Smooth muscle cell (in vitro differentiated cells): ENCODE data around the gene MSRB1. TPM values are rescaled to one million over a fixed set of nuclear protein-coding genes. Genes with fewer than 3 reads are reported as not detected.

Experiments
- DNase-seq: peaks from one replicate; lab custom pipeline; 2025; ENCODE audit not compliant: unreplicated experiment; lab: John Stamatoyannopoulos, UW
- H2AFZ ChIP-seq: fragments of 200-600 bp; sonication (generic); 2 replicates; pipeline ENCODE4 v1.6.0; 2016; ENCODE audit warnings: antibody characterized with exemption, low read depth, mild to moderate bottlenecking
- H3F3A ChIP-seq: fragments of 200-600 bp; sonication (generic); 2 replicates; pipeline ENCODE4 v1.6.0; 2017; ENCODE audit warnings: antibody characterized with exemption, low read depth
- H3K27ac ChIP-seq: fragments of 200-600 bp; sonication (generic); 2 replicates; pipeline ENCODE4 v1.5.1; 2016; ENCODE audit warnings: low read depth, mild to moderate bottlenecking
- H3K27me3 ChIP-seq: fragments of 200-600 bp; sonication (generic); 2 replicates; pipeline ENCODE4 v1.6.1; 2016; ENCODE audit warnings: low read depth, mild to moderate bottlenecking
- H3K36me3 ChIP-seq: fragments of 200-600 bp; sonication (generic); 2 replicates; pipeline ENCODE4 v1.5.1; 2016; ENCODE audit warnings: low read depth
- H3K4me1 ChIP-seq: fragments of 200-600 bp; sonication (generic); 2 replicates; pipeline ENCODE4 v1.5.1; 2016; ENCODE audit warnings: low read depth
- H3K4me2 ChIP-seq: fragments of 200-600 bp; sonication (generic); 2 replicates; pipeline ENCODE4 v1.6.0; 2016; ENCODE audit warnings: mild to moderate bottlenecking
- H3K4me3 ChIP-seq: fragments of 200-600 bp; sonication (generic); 2 replicates; pipeline ENCODE4 v1.5.1; 2016; ENCODE audit warnings: mild to moderate bottlenecking
- H3K79me2 ChIP-seq: fragments of 200-600 bp; sonication (generic); 2 replicates; pipeline ENCODE4 v1.6.0; 2016; ENCODE audit warnings: low read depth, mild to moderate bottlenecking
- H3K9ac ChIP-seq: fragments of 200-600 bp; sonication (generic); 2 replicates; pipeline ENCODE4 v1.6.0; 2016; ENCODE audit warnings: low read depth
- H3K9me3 ChIP-seq: fragments of 200-600 bp; sonication (generic); replicated peaks from 2 replicates; pipeline ENCODE4 v1.5.1; 2016; ENCODE audit warnings: low read depth
- H4K20me1 ChIP-seq: fragments of 200-600 bp; sonication (generic); 2 replicates; pipeline ENCODE4 v1.6.0; 2016; ENCODE audit warnings: low read depth
- WGBS: methylation state at CpG from one replicate; pipeline ENCODE4 v1.1.7; 2016; ENCODE audit warnings: low lambda C conversion rate; 5-methylcytosine and 5-hydroxymethylcytosine counted together
- polyA plus RNA-seq: library from polyadenylated mRNA; unstranded; fragments of >200 nt; fragmentation: Nextera tagmentation; extraction: Ambion mirVana; gene quantifications from 2 replicates; pipeline ENCODE4 v1.2.1, GENCODE V29; 2016
- total RNA-seq: library from RNA; depleted of rRNA; stranded (reverse); fragments of >200 nt; gene quantifications from 2 replicates; pipeline ENCODE4 v1.2.3, GENCODE V29; 2014
- TF ChIP-seq, protein P1 (sequence below): fragments of 200-600 bp; sonication (generic); IDR thresholded peaks from 2 replicates; pipeline ENCODE4 v1.5.1; 2017; ENCODE audit warnings: borderline replicate concordance, mild to moderate bottlenecking, antibody characterized with exemption; ENCODE audit not compliant: insufficient read depth, poor library complexity, severe bottlenecking

MSRB1 gene
- total and polyA plus RNA-seq, 2 experiments from 2014 or later: 9.9 to 21.8 TPM

- no peaks in the 10 kb centered on the region for H3K27me3 ChIP-seq
- H3K27ac ChIP-seq: no peak overlapping the region
- no peak for DNase-seq
- no peaks in the 10 kb centered on the region for H3F3A ChIP-seq
- WGBS: 36% methylated on average over 7 of the region's 11 CpGs
- H3K4me2 ChIP-seq: peak overlapping the region; percentile 95
- no peaks in the 10 kb centered on the region for H3K36me3 ChIP-seq
- H3K9me3 ChIP-seq: no peaks in the 10 kb centered on the region
- H4K20me1 ChIP-seq: no peaks in the 10 kb centered on the region
- TF ChIP-seq, protein P1, sequence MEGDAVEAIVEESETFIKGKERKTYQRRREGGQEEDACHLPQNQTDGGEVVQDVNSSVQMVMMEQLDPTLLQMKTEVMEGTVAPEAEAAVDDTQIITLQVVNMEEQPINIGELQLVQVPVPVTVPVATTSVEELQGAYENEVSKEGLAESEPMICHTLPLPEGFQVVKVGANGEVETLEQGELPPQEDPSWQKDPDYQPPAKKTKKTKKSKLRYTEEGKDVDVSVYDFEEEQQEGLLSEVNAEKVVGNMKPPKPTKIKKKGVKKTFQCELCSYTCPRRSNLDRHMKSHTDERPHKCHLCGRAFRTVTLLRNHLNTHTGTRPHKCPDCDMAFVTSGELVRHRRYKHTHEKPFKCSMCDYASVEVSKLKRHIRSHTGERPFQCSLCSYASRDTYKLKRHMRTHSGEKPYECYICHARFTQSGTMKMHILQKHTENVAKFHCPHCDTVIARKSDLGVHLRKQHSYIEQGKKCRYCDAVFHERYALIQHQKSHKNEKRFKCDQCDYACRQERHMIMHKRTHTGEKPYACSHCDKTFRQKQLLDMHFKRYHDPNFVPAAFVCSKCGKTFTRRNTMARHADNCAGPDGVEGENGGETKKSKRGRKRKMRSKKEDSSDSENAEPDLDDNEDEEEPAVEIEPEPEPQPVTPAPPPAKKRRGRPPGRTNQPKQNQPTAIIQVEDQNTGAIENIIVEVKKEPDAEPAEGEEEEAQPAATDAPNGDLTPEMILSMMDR: no peak
- H3K4me3 ChIP-seq: peak overlapping the region; percentile 78
- no peaks in the 10 kb centered on the region for H3K79me2 ChIP-seq
- H2AFZ ChIP-seq: peak overlapping the region; percentile 89
- peak overlapping the region; percentile 64 for H3K9ac ChIP-seq
- H3K4me1 ChIP-seq: peaks cover 5% of the 10 kb centered on the region
Observed at GRCh38 chr16:1929105-1929504, 13.9 kb downstream of the MSRB1 start.

DNA sequence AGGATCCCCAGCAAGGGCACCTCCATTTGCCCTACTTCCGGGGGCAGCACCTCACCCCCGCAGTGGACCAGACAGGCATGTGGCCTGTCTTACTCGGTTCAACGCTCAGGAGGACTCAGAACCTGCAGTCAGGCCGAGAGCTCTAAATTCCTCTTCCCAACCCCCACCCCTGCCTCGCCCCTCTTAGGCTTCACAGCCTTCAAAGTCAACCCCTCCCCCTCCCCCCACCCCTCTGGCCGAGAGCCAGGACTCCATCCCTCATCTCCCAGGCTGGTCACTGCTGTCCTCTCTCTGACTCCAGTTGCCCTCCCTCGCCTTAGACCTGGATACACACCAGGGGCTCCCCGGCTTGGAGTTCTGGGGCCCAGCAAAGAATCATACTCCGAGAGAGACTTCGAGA lies 16.7 kb downstream of the MSRB1 start:
- no peak for DNase-seq
- H3K9ac ChIP-seq: no peak overlapping the region
- peaks cover 2% of the 10 kb centered on the region for H3K27me3 ChIP-seq
- H3K36me3 ChIP-seq: no peaks in the 10 kb centered on the region
- H3K79me2 ChIP-seq: no peaks in the 10 kb centered on the region
- WGBS: 51% methylated on average over 11 of the region's 11 CpGs
- peaks cover 9% of the 10 kb centered on the region for H3K4me1 ChIP-seq
- H2AFZ ChIP-seq: no peak overlapping the region
- TF ChIP-seq, protein P1: no peak
- no peak overlapping the region for H3K4me3 ChIP-seq
- H3K4me2 ChIP-seq: no peak overlapping the region
- no peaks in the 10 kb centered on the region for H3F3A ChIP-seq
- H4K20me1 ChIP-seq: no peaks in the 10 kb centered on the region
- no peak overlapping the region for H3K27ac ChIP-seq
- no peaks in the 10 kb centered on the region for H3K9me3 ChIP-seq

DNA sequence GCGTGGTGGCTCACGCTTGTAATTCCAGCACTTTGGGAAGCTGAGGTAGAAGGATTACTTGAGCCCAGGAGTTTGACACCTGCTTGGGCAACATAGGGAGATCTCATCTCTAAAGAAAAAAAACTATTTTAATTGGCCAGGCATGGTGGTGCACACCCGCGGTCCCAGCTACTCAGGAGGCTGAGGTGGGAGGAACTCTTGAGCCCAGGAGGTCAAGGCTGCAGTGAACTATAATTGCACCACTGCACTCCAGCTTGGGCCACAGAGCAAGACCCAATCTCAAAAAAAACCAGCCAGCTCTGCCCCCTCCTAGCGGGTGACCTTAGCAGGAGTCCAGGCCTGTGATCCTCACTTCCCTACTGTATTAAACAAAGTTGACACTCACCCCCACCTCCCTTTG lies 18.9 kb downstream of the MSRB1 start:
- TF ChIP-seq, protein P1: no peak
- Histone ChIP-seq H4K20me1 (no peaks in the 10 kb centered on the region), H3K9ac (no peak overlapping the region), H2AFZ (peak overlapping the region; percentile 31), H3K4me2 (peak overlapping the region; percentile 71), H3K27ac (no peak overlapping the region), H3F3A (no peaks in the 10 kb centered on the region), H3K9me3 (no peaks in the 10 kb centered on the region), H3K36me3 (no peaks in the 10 kb centered on the region), H3K27me3 (peaks cover 21% of the 10 kb centered on the region), H3K4me1 (peaks cover 5% of the 10 kb centered on the region), H3K79me2 (no peaks in the 10 kb centered on the region), H3K4me3 (no peak overlapping the region)
- DNase-seq: no peak
- whole genome bisulfite sequencing: 73% methylated on average over 5 of the region's 5 CpGs

DNA sequence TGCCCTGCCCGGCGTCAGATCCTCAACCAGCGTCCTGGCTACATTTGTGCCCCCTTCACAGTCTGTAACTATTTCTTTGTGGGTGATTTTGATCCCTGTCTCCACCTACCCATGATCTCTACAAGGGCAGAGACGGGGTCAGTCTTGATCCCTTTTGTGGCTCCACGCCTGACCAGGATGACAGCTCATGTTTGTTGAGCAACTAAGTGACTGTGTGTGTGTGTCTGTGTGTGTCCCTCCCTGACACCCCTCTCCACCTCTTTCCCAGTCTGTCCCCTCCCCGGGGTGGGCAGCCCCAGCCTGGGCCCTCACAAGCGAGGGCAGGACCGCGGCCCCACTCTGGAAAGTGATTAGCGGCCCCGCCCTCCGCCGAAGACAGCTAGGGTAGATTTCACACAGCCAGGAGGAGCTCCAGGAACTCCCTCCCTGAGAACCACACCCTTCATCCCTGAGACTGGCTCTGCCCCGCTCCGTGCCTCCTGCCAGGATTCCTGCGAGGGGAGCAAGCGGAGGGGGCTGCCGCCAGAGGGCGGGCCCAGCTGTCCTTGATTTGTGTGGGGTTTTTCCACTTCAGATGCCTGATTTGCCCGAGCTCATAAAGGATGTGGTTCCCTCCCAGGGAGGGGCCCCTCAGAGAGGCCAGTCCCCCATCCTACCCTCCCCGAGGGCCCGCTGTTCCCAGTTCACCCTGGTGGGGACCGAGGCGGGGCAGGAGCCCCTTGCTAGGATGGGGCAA lies 19.5 kb downstream of the MSRB1 start:
- Histone ChIP-seq H3K4me3 (no peak overlapping the region), H2AFZ (peak overlapping the region; percentile 31)
- 20% methylated on average over 24 of the region's 24 CpGs for WGBS

More for the DNA sequence above, 19.5 kb downstream of the MSRB1 start:
- H3K27ac ChIP-seq: no peak overlapping the region
- H3F3A ChIP-seq: no peaks in the 10 kb centered on the region
- H3K27me3 ChIP-seq: peaks cover 27% of the 10 kb centered on the region
- H3K9me3 ChIP-seq: no peaks in the 10 kb centered on the region
- H3K9ac ChIP-seq: no peak overlapping the region
- peaks cover 4% of the 10 kb centered on the region for H3K4me1 ChIP-seq
- H3K79me2 ChIP-seq: no peaks in the 10 kb centered on the region
- no peaks in the 10 kb centered on the region for H3K36me3 ChIP-seq
- TF ChIP-seq, protein P1: peak; percentile 41
- no peaks in the 10 kb centered on the region for H4K20me1 ChIP-seq
- DNase-seq: peak; percentile 36
- peak overlapping the region; percentile 71 for H3K4me2 ChIP-seq
